T-helper 17 cell (primary cell): ENCODE results near the gene GSN. TPM values are rescaled to one million over a fixed set of nuclear protein-coding genes. Genes with fewer than 3 reads are reported as not detected.

Source experiments
- ATAC-seq: fragments of 150-1000 bp; cut with Tn5 transposase; 2 replicates; pipeline ENCODE4 v1.10.0; 2021; ENCODE audit warnings: mild to moderate bottlenecking, moderate library complexity
- DNase-seq, 3 donors: peaks; one replicate each; pipeline versions ENCODE4 v3.0.0 to v3.0.0-alpha.2; 2020 to 2021
- H3K9me3 ChIP-seq: one replicate; pipeline ENCODE4 v1.7.0; 2013; ENCODE audit warnings: low read length, mild to moderate bottlenecking; ENCODE audit not compliant: control insufficient read depth, poor library complexity, severe bottlenecking
- H3K27ac Mint-ChIP-seq: one replicate; pipeline ENCODE4 v1.8.0; 2022; ENCODE audit warnings: mild to moderate bottlenecking, moderate library complexity, mixed read lengths
- H3K27me3 Mint-ChIP-seq: one replicate; pipeline ENCODE4 v1.8.0; 2022; ENCODE audit warnings: mixed read lengths
- H3K36me3 Mint-ChIP-seq: one replicate; pipeline ENCODE4 v1.8.0; 2022; ENCODE audit warnings: low read depth, mixed read lengths
- H3K4me1 Mint-ChIP-seq: one replicate; pipeline ENCODE4 v1.8.0; 2022; ENCODE audit warnings: mild to moderate bottlenecking, mixed read lengths
- H3K4me3 Mint-ChIP-seq: one replicate; pipeline ENCODE4 v1.8.0; 2022; ENCODE audit warnings: mild to moderate bottlenecking, moderate library complexity, mixed read lengths
- total RNA-seq, 4 donors: library from RNA in 2 of 4; stranded (reverse) in 2 of 4; gene quantifications; one replicate each; pipeline ENCODE4 v1.2.3 and lab custom pipeline; 2022 to 2026

Gene GSN
- total RNA-seq, 2 donors from 2014 or later, result 5.4 to 29.6 TPM

- H3K4me1 Mint-ChIP-seq, result peaks cover 26% of the 10 kb centered on the region
- H3K4me3 Mint-ChIP-seq, result no peak overlapping the region
- H3K36me3 Mint-ChIP-seq, result no peaks in the 10 kb centered on the region
- H3K27ac Mint-ChIP-seq, result peak overlapping the region; percentile 90
- ATAC-seq (no peak), DNase-seq (no peak)
- no peaks in the 10 kb centered on the region for H3K9me3 ChIP-seq
- no peaks in the 10 kb centered on the region for H3K27me3 Mint-ChIP-seq
Observed at GRCh38 chr9:121372239-121373010, 104.5 kb downstream of the GSN start.

DNA sequence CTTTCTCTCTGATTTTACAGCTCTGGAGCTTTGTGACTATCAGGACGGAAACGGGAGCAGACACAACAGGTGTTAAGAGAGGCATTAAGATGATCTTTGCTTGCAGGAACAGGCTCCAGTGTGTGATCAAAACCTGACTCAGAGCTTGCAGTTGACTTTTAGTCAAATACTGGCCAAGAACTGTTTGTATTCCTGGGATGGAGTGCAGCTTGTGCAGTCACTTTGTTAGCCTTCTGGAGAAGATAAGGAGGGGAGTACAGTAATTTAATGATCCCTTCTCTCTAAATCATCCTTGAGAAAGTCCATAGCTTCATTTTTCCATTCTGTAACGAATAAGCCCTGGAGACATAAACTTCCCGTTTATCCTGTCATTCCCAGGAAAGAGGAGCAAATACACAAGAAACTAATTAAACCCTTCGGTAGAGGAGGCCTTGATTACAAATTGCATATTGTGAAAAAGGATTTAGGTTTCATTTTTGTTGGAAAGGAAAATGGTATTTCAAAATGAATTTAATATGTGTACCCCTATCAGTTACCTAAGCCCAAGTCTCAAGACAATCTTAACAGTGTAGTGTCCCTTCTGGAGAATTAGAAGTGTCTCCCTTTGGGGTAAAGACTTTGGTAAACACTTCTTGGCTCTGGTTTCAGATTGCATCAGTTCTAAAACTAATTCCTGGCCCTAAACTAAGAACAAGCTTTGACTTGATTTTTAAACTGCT lies 105.2 kb downstream of the GSN start:
- Mint-ChIP-seq H3K36me3 (no peaks in the 10 kb centered on the region), H3K4me1 (peaks cover 20% of the 10 kb centered on the region)
- no peak for ATAC-seq

DNA sequence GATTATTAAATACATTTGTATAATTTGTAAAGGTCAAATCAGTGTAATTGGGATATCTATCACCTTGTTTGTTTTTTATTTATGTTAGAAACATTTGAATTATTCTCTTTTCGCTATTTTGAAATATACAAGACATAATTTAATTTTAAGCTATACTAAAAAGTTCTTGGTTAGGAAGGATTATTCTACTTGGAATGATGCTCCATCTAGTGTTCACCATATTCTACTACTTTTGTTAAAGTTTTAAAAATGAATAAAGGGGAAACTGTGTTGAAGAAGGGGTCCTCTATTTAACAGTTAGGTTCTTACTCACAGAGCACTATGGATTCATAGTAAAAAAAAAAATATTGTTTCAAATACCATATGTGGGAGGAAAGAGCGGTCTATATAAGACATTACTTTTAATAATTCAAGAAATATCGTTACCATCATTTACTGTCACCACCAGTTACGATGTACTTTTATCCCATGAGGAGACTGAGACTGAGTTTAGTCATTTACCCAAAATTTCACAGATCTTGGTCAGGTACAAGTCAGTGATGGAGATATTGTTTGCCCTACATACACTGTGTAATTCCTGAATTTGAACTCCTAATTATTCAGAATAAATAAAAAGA lies 108.4 kb downstream of the GSN start:
- DNase-seq (no peak), ATAC-seq (no peak)
- no peak overlapping the region for H3K27ac Mint-ChIP-seq
- H3K27me3 Mint-ChIP-seq, result no peaks in the 10 kb centered on the region
- H3K4me1 Mint-ChIP-seq, result peaks cover 14% of the 10 kb centered on the region
- no peaks in the 10 kb centered on the region for H3K36me3 Mint-ChIP-seq
- H3K9me3 ChIP-seq, result no peaks in the 10 kb centered on the region
- no peak overlapping the region for H3K4me3 Mint-ChIP-seq

More for the DNA sequence above, 105.2 kb downstream of the GSN start:
- no peak for DNase-seq
- Mint-ChIP-seq H3K27ac (no peak overlapping the region), H3K4me3 (no peak overlapping the region), H3K27me3 (no peaks in the 10 kb centered on the region)
- no peaks in the 10 kb centered on the region for H3K9me3 ChIP-seq

GRCh38 chr9:121380846-121381245 lies 112.9 kb downstream of the GSN start:
- no peaks in the 10 kb centered on the region for H3K9me3 ChIP-seq
- ATAC-seq, result no peak
- Mint-ChIP-seq H3K27me3 (peaks cover 6% of the 10 kb centered on the region), H3K36me3 (no peaks in the 10 kb centered on the region), H3K27ac (no peak overlapping the region), H3K4me3 (no peak overlapping the region), H3K4me1 (peaks cover 4% of the 10 kb centered on the region)
- DNase-seq, result no peak

Other genes with a start within 250 kb of the GSN start
- gene C5, start 217.9 kb upstream of the GSN start, total RNA-seq, result 1 to 10 TPM; 1.3 to 1.9 TPM
- gene CNTRL, start 193.2 kb upstream of the GSN start, total RNA-seq, result 10 to 100 TPM; 69.5 to 81.1 TPM
- gene RAB14, start 66.3 kb upstream of the GSN start, total RNA-seq, result 10 to 100 TPM; 42.1 to 49.8 TPM
- gene STOM, start 102.1 kb downstream of the GSN start, total RNA-seq, result 100 to 1,000 TPM in 1 of 2 donors, 10 to 100 TPM in 1; 77.9 to 115 TPM
- gene GGTA1, start 231.7 kb downstream of the GSN start, total RNA-seq, result 1 to 10 TPM in 1 of 2 donors, under 1 TPM in 1; 0.50 to 7.7 TPM